Lower lobe of right lung (tissue), 2 donors: Measurements from ENCODE around the gene ZMYND11. TPM values are rescaled to one million over a fixed set of nuclear protein-coding genes. Genes with fewer than 3 reads are reported as not detected.
"Not testable (repeated sequence)": the region's sequence is repeated elsewhere in the genome, so short reads cannot be mapped to it uniquely, and the experiment has no call there.

Experiments
- ATAC-seq, 2 donors: fragments of 200-7000 bp; cut with Tn5 transposase; one replicate each; pipeline ENCODE4 v1.9.1; 2020 to 2022; ENCODE audit warnings: mild to moderate bottlenecking in 2 of 2, moderate library complexity in 2 of 2
- DNase-seq: peaks from one replicate; pipeline ENCODE4 v3.0.0-alpha.2; 2020
- H3K27ac ChIP-seq: fragments of 200-600 bp; one replicate; pipeline ENCODE4 v1.8.0; 2022
- H3K27me3 ChIP-seq: fragments of 200-600 bp; one replicate; pipeline ENCODE4 v1.8.0; 2022; ENCODE audit warnings: low read depth
- H3K36me3 ChIP-seq: fragments of 200-600 bp; one replicate; pipeline ENCODE4 v1.8.0; 2022; ENCODE audit warnings: mild to moderate bottlenecking
- H3K4me1 ChIP-seq: fragments of 200-600 bp; one replicate; pipeline ENCODE4 v1.8.0; 2022
- H3K4me3 ChIP-seq: fragments of 200-600 bp; one replicate; pipeline ENCODE4 v1.8.0; 2022; ENCODE audit warnings: mild to moderate bottlenecking
- H3K9me3 ChIP-seq: fragments of 200-600 bp; one replicate; pipeline ENCODE4 v1.8.0; 2022
- intact Hi-C: fragments of 100-400 bp; cut with DNase I; formaldehyde crosslinking; loops from one replicate; pipeline ENCODE4 v1.11.0; 2022
- total RNA-seq: library from RNA; stranded (reverse); fragmentation: NEBNext Ultra II Directional; extraction: Animal tissue kit (Norgen Biotek cat#: 25700); gene quantifications from one replicate; pipeline ENCODE4 v1.2.1, GENCODE V29; 2021
- TF ChIP-seq, protein P1 (sequence below): fragments of 200-600 bp; IDR thresholded peaks from one replicate; pipeline ENCODE4 v1.8.0; 2022; ENCODE audit warnings: antibody characterized with exemption, mild to moderate bottlenecking
- donor health status: DM: no; HTN: yes; CAD: no; lungs with severe emphysema.

ZMYND11 gene
- total RNA-seq, 1 donor from 2014 or later, result 68.9 TPM

DNA sequence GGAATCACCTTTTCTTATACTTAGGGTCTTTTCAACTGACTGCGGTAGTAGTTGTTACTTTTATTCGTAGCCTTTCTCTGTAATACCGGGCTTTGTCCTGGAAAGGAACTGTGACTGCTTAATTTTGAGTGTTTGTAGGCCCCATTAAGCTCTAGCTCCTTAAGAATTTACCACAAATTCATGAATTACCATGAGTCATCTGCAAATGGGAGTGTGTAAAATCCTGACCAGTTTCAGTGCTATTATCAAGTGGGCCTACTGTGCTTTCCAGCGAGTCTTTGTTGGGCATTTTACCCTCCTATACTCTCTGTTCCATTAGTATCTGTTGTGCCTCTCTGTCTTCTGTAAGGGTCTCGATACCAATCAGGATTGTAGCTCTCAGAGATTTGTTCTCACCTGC, 49.7 kb downstream of the ZMYND11 start:
- TF ChIP-seq, protein P1, sequence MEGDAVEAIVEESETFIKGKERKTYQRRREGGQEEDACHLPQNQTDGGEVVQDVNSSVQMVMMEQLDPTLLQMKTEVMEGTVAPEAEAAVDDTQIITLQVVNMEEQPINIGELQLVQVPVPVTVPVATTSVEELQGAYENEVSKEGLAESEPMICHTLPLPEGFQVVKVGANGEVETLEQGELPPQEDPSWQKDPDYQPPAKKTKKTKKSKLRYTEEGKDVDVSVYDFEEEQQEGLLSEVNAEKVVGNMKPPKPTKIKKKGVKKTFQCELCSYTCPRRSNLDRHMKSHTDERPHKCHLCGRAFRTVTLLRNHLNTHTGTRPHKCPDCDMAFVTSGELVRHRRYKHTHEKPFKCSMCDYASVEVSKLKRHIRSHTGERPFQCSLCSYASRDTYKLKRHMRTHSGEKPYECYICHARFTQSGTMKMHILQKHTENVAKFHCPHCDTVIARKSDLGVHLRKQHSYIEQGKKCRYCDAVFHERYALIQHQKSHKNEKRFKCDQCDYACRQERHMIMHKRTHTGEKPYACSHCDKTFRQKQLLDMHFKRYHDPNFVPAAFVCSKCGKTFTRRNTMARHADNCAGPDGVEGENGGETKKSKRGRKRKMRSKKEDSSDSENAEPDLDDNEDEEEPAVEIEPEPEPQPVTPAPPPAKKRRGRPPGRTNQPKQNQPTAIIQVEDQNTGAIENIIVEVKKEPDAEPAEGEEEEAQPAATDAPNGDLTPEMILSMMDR, result no peak
- no peaks in the 10 kb centered on the region for H3K9me3 ChIP-seq
- no peak for ATAC-seq
- H3K4me1 ChIP-seq, result no peaks in the 10 kb centered on the region
- intact Hi-C loops, result no loop called here
- DNase-seq, result no peak
- no peak overlapping the region for H3K27ac ChIP-seq
- no peaks in the 10 kb centered on the region for H3K27me3 ChIP-seq
- peaks cover 17% of the 10 kb centered on the region for H3K36me3 ChIP-seq
- H3K4me3 ChIP-seq, result no peak overlapping the region

DNA sequence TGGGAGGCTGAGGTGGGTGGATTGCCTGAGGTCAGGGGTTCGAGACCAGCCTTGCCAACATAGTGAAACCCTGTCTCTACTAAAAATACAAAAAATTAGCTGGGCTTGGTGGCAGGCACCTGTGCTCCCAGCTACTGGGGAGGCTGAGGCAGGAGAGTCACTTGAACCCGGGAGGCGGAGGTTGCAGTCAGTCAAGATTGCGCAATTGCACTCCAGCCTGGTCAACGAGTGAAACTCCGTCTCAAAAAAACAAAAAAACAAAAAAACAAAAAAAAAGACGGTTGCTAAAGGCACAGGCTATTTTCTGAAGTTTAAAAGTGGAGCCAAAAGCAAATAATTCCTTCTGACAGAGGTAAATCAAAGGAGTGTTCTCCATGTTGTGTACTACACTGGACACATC, 50.3 kb downstream of the ZMYND11 start:
- H3K9me3 ChIP-seq, H3K4me1 ChIP-seq, H3K27ac ChIP-seq, ATAC-seq, intact Hi-C loops, H3K27me3 ChIP-seq, H3K4me3 ChIP-seq, DNase-seq: not testable (repeated sequence)
- H3K36me3 ChIP-seq, result peaks cover 18% of the 10 kb centered on the region

DNA sequence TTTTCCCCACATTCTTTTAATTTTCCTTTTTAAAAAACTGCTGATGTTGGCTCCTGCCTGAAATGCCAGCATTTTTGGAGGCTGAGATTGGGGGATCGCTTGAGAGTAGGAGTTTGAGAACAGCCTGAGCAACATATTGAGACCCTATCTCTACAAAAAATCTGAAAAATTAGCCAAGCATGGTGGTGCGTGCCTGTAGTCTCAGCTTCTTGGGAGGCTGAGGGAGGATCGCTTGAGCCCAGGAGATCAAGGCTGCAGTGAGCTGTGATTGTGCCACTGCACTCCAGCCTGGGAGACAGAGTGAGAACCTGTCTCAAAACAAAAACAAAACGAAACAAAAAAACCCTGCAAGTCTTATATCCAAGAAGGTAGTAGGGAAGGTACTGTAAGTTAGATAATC, 51.7 kb downstream of the ZMYND11 start:
- H3K27me3 ChIP-seq, result no peaks in the 10 kb centered on the region
- peaks cover 7% of the 10 kb centered on the region for H3K36me3 ChIP-seq
- TF ChIP-seq, protein P1, result no peak
- peaks cover under 1% of the 10 kb centered on the region for H3K4me1 ChIP-seq
- intact Hi-C loops, result no loop called here
- no peak for ATAC-seq
- H3K27ac ChIP-seq, result no peak overlapping the region
- no peaks in the 10 kb centered on the region for H3K9me3 ChIP-seq
- H3K4me3 ChIP-seq, result no peak overlapping the region
- no peak for DNase-seq

DNA sequence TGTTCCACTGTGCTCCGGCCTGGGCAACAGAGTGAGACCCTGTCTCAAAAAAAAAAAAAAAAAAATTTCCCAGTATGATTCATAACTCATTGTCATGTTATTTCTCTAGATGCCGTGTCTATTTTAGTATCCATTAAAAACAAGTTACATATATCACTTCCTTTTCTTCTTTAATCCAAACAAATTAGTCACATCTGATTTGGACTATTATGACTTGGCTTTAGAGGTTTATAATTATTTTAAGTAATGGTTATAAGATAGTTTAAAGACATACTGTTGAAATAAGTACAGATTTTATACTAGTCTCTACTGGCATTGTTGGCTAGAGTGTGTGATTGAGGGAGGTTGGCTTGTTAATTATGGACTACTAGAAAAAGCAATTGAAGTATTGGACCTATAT, 53.3 kb downstream of the ZMYND11 start:
- ATAC-seq, result no peak
- no peak overlapping the region for H3K4me3 ChIP-seq
- H3K27me3 ChIP-seq, result no peaks in the 10 kb centered on the region
- no peak overlapping the region for H3K27ac ChIP-seq
- intact Hi-C loops, result no loop called here
- TF ChIP-seq, protein P1, result no peak
- DNase-seq, result no peak
- H3K4me1 ChIP-seq, result peaks cover 4% of the 10 kb centered on the region
- peaks cover 7% of the 10 kb centered on the region for H3K36me3 ChIP-seq
- no peaks in the 10 kb centered on the region for H3K9me3 ChIP-seq

DNA sequence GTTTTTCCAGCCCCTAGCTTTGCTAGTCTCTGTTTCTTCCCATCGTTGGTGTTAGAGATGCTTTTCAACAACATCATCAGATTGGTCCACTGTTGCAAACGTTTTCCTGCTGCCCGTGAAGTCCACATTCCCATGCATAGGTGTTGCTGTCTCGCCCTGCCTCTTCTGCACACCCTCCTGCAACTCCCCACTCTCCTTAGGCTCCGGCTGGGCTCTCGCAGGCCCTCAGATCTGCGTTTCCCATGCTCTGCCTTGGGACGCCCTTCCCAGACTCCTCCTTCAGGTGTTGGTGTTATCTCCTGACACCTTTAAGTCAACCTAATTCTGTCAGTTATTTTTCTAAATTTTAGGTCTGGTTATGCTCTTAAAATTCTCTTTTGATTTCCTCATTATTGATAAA, 55.0 kb downstream of the ZMYND11 start:
- Histone ChIP-seq H3K27ac (no peak overlapping the region), H3K36me3 (peaks cover 7% of the 10 kb centered on the region), H3K4me1 (peaks cover 4% of the 10 kb centered on the region), H3K27me3 (no peaks in the 10 kb centered on the region), H3K9me3 (no peaks in the 10 kb centered on the region), H3K4me3 (no peak overlapping the region)
- TF ChIP-seq, protein P1, result no peak
- intact Hi-C loops, result no loop called here
- ATAC-seq, result no peak
- no peak for DNase-seq

DNA sequence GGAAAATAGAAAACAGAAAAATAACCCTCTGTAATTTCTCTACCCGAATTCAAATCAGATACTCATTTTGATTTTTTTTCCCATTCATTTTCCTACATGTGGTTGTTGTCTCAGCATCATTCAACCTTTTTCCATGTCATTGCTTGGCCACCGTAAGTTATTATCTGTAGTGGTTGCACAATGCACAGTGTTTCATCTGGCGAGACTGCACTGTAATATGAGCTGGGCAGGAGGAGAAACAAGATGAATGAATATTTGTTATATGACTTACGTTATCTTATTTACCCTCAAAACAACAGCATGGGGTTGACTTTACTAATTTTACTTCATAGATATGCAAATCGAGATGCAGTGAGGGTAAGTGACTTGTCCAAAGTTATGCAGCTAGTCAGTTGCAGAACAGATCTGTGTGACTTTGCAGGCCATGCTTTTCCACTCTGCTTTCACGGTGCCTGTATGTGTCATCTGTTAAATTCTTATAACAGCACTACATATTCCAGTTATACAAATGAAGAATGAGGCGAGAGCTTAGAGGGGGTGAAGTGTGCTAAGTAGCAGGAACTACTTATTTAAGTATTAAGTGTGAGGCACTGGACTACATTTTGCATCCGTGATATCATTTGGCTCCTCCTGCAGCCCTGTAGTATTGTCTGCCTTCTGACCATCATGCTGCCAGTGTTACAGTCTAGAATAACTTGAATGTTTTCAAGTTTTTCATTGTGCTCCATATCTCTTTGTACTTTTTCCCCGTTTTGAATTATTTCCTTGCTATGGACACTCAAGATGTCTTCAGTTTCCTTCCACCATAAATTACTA, 56.7 kb downstream of the ZMYND11 start:
- intact Hi-C loops, result no loop called here
- Histone ChIP-seq H3K9me3 (no peaks in the 10 kb centered on the region), H3K27ac (no peak overlapping the region), H3K4me3 (no peak overlapping the region), H3K36me3 (peaks cover 7% of the 10 kb centered on the region), H3K27me3 (no peaks in the 10 kb centered on the region), H3K4me1 (peaks cover 4% of the 10 kb centered on the region)
- no peak for DNase-seq
- TF ChIP-seq, protein P1, result no peak
- ATAC-seq, result no peak
